ENCODE data around the gene MAN1C1. TPM values are rescaled to one million over a fixed set of nuclear protein-coding genes. Genes with fewer than 3 reads are reported as not detected.
"Not testable (repeated sequence)": the region's sequence is repeated elsewhere in the genome, so short reads cannot be mapped to it uniquely, and the experiment has no call there.

The MAN1C1 gene
- total RNA-seq, 2 donors from 2014 or later, result 4.4 to 10.9 TPM

DNA sequence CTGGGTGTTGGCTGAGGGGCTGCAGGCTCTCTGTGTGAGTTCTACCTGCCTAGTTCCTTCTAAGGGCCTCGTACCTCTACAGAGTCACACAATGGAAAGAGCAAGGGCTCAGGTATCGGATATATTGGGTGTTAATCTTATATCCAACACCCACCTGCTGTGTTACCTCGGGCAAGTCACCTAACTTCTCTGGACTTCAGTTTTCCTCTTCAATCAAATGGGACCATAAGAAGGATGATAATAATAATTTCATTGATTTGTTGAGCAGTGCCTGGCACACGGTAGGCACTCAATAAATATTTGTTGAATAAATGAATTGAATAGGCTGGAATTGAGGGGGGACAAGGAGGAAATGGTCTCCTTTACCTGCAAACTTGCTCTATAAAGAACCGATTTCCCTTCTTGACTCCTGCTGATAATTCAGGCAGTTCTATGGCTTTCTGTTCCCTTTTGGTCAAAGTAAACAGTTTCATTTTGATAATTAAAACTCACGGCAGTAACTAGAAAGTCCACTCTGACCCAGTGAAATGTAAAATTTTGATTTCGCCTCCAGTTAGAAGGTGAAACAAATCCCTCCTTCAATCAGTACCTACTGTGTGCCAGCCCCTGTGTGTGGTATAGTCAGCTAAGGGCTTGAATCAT is 16.5 kb upstream of the MAN1C1 start:
- Histone ChIP-seq H3K27me3 (no peaks in the 10 kb centered on the region), H3K9me3 (peaks cover 0 to 6% (median 0%) of the 10 kb centered on the region in 3 donors), H3K4me3 (no peak overlapping the region), H3K4me1 (peaks cover 11% of the 10 kb centered on the region), H3K27ac (no peak overlapping the region), H3K36me3 (replicated peaks in 1 of 2; ENCODE audit: insufficient read depth in 1 of 2, low read depth in 2 of 2) (no peaks in the 10 kb centered on the region)
- intact Hi-C loops (cut with DNase I), result no loop called here
- ATAC-seq, result no peak
- no peak for DNase-seq
- WGBS, 2 donors, result 59 to 61% methylated on average over 7 of the region's 7 CpGs
- no peak for TF ChIP-seq POLR2A (IDR thresholded peaks at IDR 0.05)
- TF ChIP-seq, protein P1, sequence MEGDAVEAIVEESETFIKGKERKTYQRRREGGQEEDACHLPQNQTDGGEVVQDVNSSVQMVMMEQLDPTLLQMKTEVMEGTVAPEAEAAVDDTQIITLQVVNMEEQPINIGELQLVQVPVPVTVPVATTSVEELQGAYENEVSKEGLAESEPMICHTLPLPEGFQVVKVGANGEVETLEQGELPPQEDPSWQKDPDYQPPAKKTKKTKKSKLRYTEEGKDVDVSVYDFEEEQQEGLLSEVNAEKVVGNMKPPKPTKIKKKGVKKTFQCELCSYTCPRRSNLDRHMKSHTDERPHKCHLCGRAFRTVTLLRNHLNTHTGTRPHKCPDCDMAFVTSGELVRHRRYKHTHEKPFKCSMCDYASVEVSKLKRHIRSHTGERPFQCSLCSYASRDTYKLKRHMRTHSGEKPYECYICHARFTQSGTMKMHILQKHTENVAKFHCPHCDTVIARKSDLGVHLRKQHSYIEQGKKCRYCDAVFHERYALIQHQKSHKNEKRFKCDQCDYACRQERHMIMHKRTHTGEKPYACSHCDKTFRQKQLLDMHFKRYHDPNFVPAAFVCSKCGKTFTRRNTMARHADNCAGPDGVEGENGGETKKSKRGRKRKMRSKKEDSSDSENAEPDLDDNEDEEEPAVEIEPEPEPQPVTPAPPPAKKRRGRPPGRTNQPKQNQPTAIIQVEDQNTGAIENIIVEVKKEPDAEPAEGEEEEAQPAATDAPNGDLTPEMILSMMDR (IDR thresholded peaks at IDR 0.05), result no peak

DNA sequence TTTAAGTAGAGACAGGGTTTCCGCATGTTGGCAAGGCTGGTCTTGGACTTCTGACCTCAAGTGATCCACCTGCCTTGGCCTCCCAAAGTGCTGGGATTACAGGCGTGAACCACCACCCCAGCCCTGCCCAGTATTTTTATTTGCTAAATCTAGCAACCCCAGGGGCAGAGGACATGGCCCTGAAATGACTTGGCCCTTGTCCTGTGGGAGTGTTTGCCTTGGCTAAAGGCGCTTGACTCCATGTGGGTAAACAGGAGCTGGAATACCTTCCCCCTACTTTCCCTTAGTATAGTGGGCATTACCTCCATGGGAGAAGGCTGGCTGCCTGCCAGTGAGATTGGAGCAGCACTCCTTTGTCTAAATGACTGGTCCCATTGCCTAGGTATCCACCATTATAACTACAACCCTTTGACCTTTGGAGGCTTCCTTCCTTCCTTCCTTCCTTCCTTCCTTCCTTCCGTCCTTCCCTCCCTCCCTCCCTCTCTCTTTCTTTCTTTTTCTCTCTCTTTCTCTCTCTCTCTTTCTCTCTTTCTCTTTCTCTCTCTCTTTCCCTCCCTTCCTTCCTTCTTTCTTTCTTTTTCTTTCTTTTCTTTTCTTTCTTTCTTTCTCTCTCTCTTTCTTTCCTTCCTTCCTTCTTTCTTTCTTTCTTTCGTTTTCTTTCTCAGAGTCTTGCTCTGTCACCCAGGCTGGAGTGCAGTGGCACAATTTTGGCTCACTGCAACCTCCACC is 15.5 kb upstream of the MAN1C1 start:
- H3K9me3 ChIP-seq; intact Hi-C loops (cut with DNase I); H3K27me3 ChIP-seq; H3K36me3 ChIP-seq (replicated peaks in 1 of 2; ENCODE audit: insufficient read depth in 1 of 2, low read depth in 2 of 2); H3K4me3 ChIP-seq; H3K27ac ChIP-seq: not testable (repeated sequence)
- peak; percentile 73 to 90 (median 80) for DNase-seq
- peaks cover 11% of the 10 kb centered on the region for H3K4me1 ChIP-seq
- peak; percentile 89 for ATAC-seq
- 43 to 58% methylated on average over 5 of the region's 5 CpGs for WGBS, 2 donors

DNA sequence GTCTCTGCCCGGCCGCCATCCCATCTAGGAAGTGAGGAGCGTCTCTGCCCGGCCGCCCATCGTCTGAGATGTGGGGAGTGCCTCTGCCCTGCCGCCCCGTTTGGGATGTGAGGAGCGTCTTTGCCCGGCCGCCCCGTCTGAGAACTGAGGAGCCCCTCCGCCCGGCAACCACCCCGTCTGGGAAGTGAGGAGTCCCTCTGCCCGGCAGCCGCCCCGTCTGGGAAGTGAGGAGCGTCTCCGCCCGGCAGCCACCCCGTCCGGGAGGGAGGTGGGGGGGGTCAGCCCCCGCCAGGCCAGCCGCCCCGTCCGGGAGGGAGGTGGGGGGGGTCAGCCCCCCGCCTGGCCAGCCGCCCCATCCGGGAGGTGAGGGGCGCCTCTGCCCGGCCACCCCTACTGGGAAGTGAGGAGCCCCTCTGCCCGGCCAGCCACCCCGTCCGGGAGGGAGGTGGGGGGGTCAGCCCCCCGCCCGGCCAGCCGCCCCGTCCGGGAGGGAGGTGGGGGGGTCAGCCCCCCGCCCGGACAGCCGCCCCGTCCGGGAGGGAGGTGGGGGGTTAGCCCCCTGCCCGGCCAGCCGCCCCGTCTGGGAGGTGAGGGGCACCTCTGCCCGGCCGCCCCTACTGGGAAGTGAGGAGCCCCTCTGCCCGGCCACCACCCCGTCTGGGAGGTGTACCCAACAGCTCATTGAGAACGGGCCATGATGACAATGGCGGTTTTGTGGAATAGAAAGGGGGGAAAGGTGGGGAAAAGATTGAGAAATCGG is 12.6 kb upstream of the MAN1C1 start:
- H3K27ac ChIP-seq; H3K27me3 ChIP-seq; DNase-seq; H3K4me3 ChIP-seq; H3K9me3 ChIP-seq; ATAC-seq; intact Hi-C loops (cut with DNase I); H3K36me3 ChIP-seq (replicated peaks in 1 of 2; ENCODE audit: insufficient read depth in 1 of 2, low read depth in 2 of 2): not testable (repeated sequence)
- WGBS, 2 donors, result 97% methylated on average over 17 of the region's 55 CpGs; no CpG with 5 or more reads in 1 of the 2 donors
- H3K4me1 ChIP-seq, result peaks cover 13% of the 10 kb centered on the region

DNA sequence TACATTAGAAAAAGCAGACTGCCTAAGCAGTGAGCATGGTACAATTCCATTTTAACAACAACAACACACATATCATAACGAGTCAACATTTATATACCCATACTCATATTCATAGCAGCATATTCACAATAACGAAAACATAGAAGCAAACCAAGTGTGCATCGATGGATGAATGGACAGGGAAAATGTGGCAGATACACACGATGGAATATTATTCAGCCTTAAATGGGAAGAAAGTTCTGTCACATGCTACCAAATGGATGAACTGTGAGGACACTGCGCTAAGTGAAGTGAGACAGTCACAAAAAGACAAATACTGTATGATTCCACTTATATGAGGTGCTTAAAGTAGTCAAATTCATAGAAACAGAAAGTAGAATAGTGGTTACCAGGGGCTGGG is 9.5 kb upstream of the MAN1C1 start:
- no peak overlapping the region for H3K27ac ChIP-seq
- no peaks in the 10 kb centered on the region for H3K9me3 ChIP-seq
- no peaks in the 10 kb centered on the region for H3K36me3 ChIP-seq (replicated peaks in 1 of 2; ENCODE audit: insufficient read depth in 1 of 2, low read depth in 2 of 2)
- peaks cover 2% of the 10 kb centered on the region for H3K4me1 ChIP-seq
- H3K27me3 ChIP-seq, result no peaks in the 10 kb centered on the region
- ATAC-seq (no peak), DNase-seq (no peak)
- intact Hi-C loops (cut with DNase I), result no loop called here
- whole genome bisulfite sequencing, 2 donors, result 84 to 91% methylated on average over 5 of the region's 5 CpGs
- TF ChIP-seq, protein P1 (IDR thresholded peaks at IDR 0.05), result no peak
- no peak for TF ChIP-seq POLR2A (IDR thresholded peaks at IDR 0.05)
- no peak overlapping the region for H3K4me3 ChIP-seq

DNA sequence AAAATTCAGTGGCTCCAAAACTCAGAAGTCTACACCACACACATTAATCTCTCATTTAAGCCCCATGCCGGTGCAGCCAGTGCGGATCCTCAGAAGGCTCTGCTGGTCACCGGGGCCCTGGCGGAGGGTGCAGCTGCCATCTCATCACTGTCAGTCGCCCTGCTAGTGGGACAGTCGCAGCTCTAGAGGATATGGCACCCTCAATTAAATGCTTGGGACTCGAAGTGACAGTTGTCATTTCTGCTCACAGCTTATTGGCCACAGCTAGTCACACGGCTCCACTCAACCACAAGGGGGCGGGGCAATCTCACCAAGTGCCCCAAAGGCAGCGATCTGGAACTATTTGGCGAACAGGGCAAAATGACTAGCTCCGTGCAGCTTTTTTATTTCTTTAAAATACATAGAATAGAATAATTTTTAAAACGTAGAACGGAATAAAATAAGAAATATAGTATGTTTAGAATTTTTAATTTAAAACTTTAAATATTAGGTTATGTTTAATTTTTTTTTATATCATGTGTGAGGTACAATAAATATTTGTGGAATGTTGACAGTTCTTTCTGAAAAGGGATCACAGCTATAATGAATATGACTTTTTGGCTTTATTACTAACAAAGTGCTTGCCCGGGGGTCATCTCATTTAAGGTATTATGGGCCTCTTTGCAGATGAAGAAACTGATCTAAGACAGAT is 8.0 kb upstream of the MAN1C1 start:
- WGBS, 2 donors, result 10 to 14% methylated on average over 15 of the region's 15 CpGs
- no peak for TF ChIP-seq POLR2A (IDR thresholded peaks at IDR 0.05)
- TF ChIP-seq, protein P1 (IDR thresholded peaks at IDR 0.05), result peak; percentile 25 to 78 (median 63)
- peak; percentile 87 to 91 (median 88) for DNase-seq
- H3K27ac ChIP-seq, result no peak overlapping the region
- H3K27me3 ChIP-seq, result no peaks in the 10 kb centered on the region
- peak; percentile 95 for ATAC-seq
- intact Hi-C loops (cut with DNase I), result no loop called here
- H3K4me3 ChIP-seq, result no peak overlapping the region
- no peaks in the 10 kb centered on the region for H3K36me3 ChIP-seq (replicated peaks in 1 of 2; ENCODE audit: insufficient read depth in 1 of 2, low read depth in 2 of 2)
- peaks cover 2% of the 10 kb centered on the region for H3K4me1 ChIP-seq
- no peaks in the 10 kb centered on the region for H3K9me3 ChIP-seq

Measured in body of pancreas (tissue), 4 donors.